ENCODE measurements around the gene MCF2L.
"Not testable (repeated sequence)": the region's sequence is repeated elsewhere in the genome, so short reads cannot be mapped to it uniquely, and the experiment has no call there.

Gene MCF2L

GRCh38 chr13:113015826-113016525 lies 47.0 kb downstream of the MCF2L start:
- DNase-seq (ENCODE audit: low read depth), result no peak

DNA sequence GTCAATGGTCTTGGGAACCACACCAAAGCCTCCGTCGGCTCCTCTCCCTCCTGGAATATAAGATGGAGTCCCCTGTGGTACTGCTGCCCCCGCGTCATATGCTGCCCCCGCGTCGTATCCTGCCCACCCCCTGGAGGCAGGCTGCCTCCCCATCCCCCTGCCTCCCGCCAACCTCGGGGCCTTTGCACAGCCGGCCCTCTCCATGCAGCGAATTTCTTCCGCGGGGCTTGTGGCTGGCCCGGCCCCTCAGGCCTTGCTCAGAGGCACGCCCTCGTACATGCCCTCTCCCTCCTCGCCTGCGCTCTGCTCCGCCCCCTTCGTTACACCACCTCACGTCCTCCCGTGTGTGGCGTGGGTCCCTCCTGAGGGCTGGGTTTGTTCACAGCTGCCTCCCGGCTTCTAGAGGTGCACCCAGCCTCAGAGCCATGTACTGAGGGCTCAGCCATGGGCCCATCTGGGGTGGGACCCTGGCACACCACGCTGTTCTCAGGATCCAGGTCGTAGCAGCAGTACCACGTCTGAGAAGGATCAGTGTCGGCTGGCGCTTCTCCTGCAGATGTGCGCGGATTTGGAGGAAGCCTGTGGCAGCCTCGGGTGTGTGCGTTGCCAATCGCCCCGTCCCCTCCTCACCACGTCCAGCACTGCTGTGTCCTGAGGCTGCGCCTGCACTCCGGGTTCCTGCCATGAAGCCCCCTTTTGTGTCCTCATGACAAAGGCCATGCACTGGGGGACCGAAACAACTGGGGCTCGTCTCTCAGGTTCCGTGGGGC lies 47.7 kb downstream of the MCF2L start:
- DNase-seq (ENCODE audit: low read depth), result no peak

DNA sequence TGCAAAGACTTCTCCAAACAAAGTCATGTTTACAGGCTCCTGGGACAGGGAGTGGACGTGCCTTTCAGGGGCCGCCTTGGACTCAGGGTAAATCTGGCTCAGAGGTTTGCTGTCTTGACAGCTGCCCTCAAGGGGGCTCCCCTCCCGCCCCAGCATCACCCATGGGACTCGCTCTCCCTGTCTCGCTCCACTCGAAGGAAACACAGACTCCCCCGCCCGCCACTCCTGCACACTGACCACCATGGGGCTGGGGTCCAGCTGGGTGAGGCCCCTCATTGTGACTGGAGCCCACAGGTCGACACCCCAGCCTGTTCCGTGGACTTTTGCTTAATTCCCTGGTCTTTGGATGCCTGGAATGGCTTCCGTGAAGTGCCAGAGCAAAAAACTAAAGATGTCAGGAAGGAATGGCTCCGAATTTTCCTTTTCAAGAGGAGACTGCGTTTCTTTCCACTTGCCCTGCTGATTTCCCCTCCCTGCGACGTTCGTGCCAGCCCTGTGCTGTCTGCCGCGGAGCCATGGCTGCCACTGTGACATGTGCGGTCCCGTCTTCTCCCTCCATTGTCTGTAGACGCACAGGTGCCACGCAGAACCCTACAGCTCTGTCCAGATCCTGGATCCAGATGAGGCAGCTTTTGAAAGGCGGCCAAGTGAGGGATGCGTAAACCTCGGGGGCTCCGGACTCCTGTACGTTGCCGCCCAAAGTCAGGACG lies 48.6 kb downstream of the MCF2L start:
- DNase-seq (ENCODE audit: low read depth), result no peak

DNA sequence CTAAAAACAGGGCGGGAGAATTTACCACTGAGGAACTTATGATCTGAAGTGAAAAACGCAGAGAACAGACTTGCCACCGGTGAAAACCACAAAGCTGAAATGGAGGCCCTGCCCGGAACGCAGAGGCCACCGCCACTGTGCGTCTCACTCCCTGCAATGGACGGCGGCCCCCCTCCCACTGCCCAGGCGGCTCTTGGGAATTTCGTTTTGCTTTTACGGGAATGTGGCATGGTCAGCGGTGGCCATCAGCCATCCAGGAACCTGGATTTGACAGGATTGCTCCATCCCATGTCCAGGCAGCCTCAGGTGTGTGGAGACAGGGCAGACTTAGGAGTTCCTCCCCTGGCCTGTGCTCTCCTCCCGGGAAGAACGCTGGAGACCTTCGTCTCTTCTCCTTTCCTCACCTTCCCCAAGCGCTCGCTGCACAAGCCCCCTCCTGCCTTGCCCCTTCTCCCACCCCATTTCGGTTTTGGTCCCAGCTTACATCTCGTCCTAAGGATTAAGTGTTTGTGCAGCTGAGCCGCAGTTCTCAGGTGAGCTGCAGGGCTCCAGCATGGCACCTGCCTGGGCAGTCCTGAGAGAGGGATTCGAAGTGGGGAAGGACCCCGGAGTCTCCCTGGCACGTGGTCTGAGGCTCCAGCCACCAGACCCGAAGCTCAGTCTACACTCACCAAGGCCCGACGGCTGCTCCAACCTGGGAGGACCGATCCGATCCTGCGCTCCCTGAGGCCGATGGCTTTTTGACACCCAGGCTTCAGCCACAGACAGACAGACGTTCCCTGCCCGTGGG lies 49.9 kb downstream of the MCF2L start:
- DNase-seq (ENCODE audit: low read depth), result no peak

GRCh38 chr13:113020323-113021080 lies 51.5 kb downstream of the MCF2L start:
- no peak for DNase-seq (ENCODE audit: low read depth)

DNA sequence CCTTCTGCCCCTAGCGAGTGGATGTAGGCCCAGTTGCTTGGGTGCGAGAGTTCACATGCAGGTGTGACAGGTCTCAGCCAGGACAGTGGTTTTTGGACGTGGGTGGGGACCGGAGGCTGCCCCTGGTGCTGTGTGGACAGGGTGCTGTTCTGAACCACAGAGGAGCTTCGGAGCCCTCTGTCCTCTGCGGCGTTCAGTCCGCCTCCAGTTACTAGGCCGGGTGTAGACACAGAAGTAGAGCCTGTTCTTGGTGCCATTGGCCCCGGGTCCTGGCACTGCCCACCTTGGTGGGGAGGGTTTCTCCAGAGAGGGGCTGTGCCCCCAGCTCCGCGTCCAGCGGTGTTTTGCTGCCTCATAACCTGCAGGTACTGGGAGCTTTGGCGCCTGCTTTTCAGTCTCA lies 52.4 kb downstream of the MCF2L start:
- no peak for DNase-seq (ENCODE audit: low read depth)

- no peak for DNase-seq (ENCODE audit: low read depth)
Observed at GRCh38 chr13:113021811-113022210, 52.8 kb downstream of the MCF2L start.

DNA sequence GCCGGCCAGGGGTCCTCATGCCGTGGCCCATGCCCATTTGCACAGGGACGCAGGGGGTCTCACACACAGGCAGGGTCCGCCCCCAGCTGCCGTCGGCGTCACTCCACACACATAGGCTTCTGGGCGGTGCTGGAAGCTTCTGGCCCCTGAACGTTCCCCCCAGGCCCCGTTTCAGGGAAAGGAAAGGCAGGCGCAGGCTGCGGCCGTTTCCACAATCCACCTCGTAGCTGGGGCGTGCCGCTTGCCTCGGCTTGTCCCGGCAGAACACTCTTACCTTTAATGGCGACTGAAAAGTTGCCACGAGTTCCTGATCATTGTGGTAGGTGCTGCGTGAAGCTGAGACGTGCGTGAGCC lies 53.4 kb downstream of the MCF2L start:
- DNase-seq (ENCODE audit: low read depth), result no peak

- DNase-seq (ENCODE audit: low read depth), result no peak
Observed at GRCh38 chr13:113022745-113023574, 53.9 kb downstream of the MCF2L start.

GRCh38 chr13:113023694-113024430 lies 54.8 kb downstream of the MCF2L start:
- no peak for DNase-seq (ENCODE audit: low read depth)

GRCh38 chr13:113024466-113024865 lies 55.5 kb downstream of the MCF2L start:
- no peak for DNase-seq (ENCODE audit: low read depth)

- DNase-seq (ENCODE audit: low read depth), result no peak
Observed at GRCh38 chr13:113026391-113026910, 57.4 kb downstream of the MCF2L start.

DNA sequence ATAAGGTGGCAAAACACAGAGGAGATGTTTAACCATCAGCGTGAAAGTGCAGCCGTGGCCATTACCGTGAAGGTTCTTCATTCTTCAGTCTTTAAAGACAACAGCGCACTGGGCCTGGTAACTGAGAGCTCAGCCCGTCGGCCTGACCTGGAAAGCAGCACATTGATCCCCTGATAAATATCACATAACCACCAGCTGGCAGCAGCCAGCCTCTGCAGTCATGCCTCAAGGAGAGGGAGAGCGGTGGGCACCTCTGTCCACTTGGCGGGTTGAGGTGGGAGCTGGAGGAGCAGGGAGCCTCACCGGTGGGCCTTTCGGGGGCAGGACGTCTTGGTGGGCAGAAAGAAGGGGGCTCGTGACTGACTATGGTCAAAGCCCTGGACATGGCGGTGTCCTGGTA lies 58.1 kb downstream of the MCF2L start:
- no peak for DNase-seq (ENCODE audit: low read depth)

DNA sequence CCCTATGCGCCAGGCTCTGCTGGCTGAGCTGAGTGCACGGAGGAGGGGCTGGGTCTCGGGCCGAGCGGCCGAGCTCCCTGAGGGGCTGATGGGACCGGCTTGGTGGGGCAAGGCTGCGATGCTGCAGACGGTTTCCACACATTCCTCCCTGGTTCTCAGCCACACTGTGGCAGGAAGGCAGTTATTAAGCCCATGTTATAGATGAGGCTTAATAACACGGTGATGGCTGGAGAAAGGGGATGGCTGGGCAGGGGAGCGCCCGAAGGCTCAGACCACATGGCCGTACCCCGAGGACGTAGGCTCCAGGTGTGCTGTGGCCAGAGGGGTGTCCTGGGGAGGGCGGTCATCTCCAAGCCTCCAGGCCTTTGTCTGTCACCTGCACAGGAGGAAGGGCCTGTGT lies 58.6 kb downstream of the MCF2L start:
- no peak for DNase-seq (ENCODE audit: low read depth)

GRCh38 chr13:113028336-113029060 lies 59.5 kb downstream of the MCF2L start:
- DNase-seq (ENCODE audit: low read depth), result no peak

- no peak for DNase-seq (ENCODE audit: low read depth)
Observed at GRCh38 chr13:113029061-113029445, 60.0 kb downstream of the MCF2L start.

DNA sequence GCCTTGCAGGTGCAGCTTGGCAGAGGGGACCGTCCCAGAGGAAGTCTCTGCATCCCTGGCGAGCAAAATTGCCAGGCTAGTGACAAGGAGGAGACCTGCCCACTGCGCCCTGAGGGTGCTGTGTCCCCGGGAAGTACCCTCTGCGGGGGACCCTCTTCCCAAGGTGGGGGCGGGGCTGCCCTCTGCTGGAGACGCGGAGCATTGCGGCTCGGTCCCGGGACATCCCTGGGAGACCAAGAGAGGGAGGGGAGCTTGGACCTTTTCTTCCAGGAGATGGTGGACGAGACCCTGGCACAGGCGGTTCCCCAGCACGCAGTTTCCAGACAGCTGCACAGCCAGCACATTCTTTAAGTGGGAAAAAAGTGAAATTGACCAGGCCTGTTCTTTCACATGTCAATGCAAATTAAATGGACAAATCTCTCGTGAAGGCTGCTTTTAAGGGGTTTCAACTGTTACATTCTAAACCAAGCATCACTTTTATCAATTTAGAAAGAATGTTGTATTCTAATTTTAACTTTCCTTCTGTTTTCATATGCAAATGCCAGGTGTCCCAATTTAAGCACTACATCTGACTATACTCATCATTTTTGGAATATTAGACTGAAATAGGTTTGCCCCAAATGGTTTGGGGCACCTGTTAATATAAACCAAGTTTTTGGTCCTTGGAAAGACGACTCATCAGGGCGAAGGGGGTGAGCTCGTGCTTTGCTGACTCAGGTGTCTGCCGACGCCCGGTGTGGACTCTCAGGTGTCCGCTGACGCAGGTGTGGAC lies 60.7 kb downstream of the MCF2L start:
- DNase-seq (ENCODE audit: low read depth), result peak; percentile 19

- not testable (repeated sequence) for DNase-seq (ENCODE audit: low read depth)
Observed at GRCh38 chr13:113030259-113030640, 61.2 kb downstream of the MCF2L start.
